Measurements from ENCODE around the gene CGGBP1.
"Not testable (repeated sequence)": the region's sequence is repeated elsewhere in the genome, so short reads cannot be mapped to it uniquely, and the experiment has no call there.

The CGGBP1 gene

DNA sequence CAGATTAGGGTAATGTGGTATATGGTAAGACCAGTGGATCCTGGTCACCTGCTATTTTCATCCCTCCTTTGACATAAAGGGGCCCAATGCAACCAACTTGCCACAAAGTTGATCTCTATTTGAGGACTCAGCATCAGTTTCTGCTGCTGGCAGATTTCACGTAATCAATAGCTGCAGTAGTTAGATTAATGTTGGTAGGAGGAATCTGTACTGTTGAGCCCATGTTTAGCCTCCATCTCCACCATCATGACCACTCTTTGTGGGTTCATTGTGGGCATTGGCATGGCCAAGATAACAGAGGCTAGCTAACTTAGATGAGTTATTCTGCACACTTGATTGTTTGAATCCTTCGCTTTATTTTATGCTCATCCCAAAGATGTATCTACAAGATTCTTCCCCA lies 29.9 kb downstream of the CGGBP1 start:
- H3K4me3 ChIP-seq (ENCODE audit: low read depth, low read length) = no peak overlapping the region
- TF ChIP-seq, protein P1, sequence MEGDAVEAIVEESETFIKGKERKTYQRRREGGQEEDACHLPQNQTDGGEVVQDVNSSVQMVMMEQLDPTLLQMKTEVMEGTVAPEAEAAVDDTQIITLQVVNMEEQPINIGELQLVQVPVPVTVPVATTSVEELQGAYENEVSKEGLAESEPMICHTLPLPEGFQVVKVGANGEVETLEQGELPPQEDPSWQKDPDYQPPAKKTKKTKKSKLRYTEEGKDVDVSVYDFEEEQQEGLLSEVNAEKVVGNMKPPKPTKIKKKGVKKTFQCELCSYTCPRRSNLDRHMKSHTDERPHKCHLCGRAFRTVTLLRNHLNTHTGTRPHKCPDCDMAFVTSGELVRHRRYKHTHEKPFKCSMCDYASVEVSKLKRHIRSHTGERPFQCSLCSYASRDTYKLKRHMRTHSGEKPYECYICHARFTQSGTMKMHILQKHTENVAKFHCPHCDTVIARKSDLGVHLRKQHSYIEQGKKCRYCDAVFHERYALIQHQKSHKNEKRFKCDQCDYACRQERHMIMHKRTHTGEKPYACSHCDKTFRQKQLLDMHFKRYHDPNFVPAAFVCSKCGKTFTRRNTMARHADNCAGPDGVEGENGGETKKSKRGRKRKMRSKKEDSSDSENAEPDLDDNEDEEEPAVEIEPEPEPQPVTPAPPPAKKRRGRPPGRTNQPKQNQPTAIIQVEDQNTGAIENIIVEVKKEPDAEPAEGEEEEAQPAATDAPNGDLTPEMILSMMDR (IDR thresholded peaks at IDR 0.05; ENCODE audit: low read depth, low read length) = no peak

DNA sequence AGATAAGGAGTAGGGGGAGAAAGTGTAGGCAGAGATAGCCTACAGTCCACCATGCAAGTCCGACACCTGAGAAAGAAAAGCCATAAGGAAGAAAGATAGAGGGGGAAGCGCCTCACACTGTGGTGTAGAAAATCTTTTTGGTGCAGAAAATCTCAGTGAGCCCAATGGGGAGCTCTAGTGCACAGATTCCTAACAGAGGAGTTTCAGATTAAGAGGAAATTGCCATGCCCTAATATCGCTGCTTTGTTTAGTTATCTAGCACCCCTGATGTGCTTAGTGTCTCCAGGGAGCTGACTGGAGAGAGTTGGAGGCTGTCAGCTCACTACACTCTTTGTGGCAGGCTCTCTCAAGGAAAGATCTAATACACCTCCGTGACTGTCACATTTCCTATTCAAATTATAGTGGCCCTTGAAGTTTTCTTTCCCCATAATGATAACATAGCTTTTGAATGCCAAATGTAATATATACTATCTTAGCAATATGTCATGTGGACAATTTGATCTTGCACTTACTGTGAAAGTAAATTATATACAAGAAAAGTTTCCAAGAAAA lies 33.7 kb downstream of the CGGBP1 start:
- no peak overlapping the region for H3K4me3 ChIP-seq (ENCODE audit: low read depth, low read length)
- TF ChIP-seq, protein P1 (IDR thresholded peaks at IDR 0.05; ENCODE audit: low read depth, low read length) = no peak

DNA sequence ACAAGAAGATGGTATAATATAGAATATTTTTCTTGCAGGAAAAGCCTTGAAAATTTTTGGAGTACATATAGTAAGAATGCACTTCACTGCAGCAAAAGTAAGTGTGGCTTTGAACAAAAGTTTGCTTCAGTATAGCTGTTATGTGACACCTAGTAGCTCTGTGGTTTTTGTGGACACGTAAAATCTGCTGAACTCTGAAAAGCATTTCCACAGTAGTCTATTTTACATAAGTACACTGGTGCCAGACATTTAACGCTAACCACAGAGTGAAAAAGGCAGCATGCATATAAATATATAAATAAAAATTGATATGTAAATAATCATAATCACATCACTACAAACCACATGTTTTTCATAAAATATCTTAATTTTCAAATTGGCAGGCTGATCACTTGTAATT lies 39.8 kb downstream of the CGGBP1 start:
- TF ChIP-seq, protein P1 (IDR thresholded peaks at IDR 0.05; ENCODE audit: low read depth, low read length) = no peak
- no peak overlapping the region for H3K4me3 ChIP-seq (ENCODE audit: low read depth, low read length)

DNA sequence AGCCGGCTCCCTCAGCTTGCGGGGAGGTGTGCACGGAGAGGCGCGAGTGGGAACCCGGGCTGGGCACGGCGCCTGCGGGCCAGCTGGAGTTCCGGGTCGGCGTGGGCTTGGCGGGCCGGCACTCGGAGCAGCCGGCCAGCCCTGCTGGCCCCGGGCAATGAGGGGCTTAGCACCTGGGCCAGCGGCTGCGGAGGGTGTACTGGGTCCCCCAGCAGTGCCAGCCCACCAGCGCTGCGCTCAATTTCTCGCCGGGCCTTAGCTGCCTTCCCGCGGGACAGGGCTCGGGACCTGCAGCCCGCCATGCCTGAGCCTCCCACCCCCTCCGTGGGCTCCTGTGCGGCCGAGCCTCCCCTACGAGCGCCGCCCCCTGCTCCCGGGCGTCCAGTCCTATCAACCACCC lies 43.1 kb downstream of the CGGBP1 start:
- H3K4me3 ChIP-seq (ENCODE audit: low read depth, low read length) = not testable (repeated sequence)

DNA sequence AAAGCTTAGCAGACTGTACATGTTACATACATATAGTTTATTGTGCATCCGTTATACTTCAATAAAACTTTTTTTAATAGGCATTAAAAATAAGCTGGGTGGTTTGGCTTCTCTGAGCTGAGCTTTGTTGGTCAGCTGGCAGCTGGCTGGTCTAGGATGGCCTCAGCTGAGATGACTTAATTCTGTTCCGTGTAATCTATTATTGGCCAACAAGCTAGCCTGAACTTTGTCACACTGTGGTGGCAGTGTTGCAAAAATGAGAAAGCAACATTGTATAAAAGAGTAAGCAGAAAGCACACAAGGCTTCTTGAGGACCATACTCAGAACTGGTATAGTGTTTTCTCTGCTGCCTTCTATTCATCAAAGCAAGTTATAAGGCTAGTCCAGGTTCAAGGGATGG lies 45.2 kb downstream of the CGGBP1 start:
- TF ChIP-seq, protein P1 (IDR thresholded peaks at IDR 0.05; ENCODE audit: low read depth, low read length) = no peak
- no peak overlapping the region for H3K4me3 ChIP-seq (ENCODE audit: low read depth, low read length)

DNA sequence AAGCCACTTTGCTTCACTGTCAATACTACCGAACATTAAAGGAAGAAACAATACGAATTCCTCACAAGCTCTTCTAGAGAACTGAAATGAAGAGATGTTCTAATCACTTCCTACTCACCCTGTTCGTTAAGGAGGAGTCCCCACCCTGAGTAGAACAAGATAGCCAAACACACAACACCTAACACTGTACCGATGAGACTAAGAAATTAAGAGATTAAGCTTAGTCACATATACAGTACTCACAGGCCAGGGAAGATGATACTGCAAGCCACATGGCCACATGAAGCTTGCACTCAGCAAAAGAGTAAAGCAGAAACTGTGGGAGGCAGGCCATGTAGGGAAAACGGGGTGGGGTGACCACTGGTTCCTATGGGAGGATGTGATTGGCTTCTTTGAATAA lies 48.0 kb downstream of the CGGBP1 start:
- TF ChIP-seq, protein P1 (IDR thresholded peaks at IDR 0.05; ENCODE audit: low read depth, low read length) = no peak
- H3K4me3 ChIP-seq (ENCODE audit: low read depth, low read length) = no peak overlapping the region

DNA sequence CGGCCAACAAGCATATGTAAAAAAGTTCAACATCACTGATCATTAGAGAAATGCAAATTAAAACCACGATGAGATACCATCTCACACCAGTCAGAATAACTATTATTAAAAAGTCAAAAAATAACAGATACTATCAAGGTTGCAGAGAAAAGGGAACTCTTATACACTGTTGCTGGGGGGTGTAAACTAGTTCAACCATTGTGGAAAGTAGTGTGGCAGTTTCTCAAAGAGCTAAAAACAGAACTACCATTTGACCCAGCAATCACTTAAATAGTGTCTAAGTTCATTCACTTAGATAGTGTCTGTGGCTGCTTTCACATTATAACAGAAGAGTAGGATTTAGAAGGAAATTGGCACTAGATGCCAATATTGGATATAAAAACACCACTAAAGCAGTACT lies 49.7 kb downstream of the CGGBP1 start:
- TF ChIP-seq, protein P1 (IDR thresholded peaks at IDR 0.05; ENCODE audit: low read depth, low read length) = no peak

DNA sequence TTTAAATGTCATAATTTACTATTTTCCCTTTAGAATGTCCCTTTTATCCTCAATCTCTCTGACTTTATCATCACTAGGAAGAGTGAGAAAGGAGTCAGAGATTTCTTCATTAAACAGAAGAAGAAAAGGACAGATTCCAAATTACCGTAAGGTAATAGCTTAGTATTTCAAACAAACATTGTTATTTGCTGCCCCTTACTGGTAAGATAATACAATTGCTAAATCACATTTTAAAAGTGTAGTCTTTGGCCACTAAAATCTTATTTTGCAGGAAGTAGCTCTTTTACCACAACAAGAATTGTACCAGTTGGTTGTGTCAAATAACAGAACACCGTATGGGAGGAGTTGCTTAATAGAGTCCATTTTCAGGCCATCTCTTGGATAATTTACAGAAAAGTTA lies 53.7 kb downstream of the CGGBP1 start:
- TF ChIP-seq, protein P1 (IDR thresholded peaks at IDR 0.05; ENCODE audit: low read depth, low read length) = no peak
- H3K4me3 ChIP-seq (ENCODE audit: low read depth, low read length) = no peak overlapping the region

More for the DNA sequence above, 49.7 kb downstream of the CGGBP1 start:
- H3K4me3 ChIP-seq (ENCODE audit: low read depth, low read length) = no peak overlapping the region
